Spinal cord (tissue), 10 donors: ENCODE data around the gene TCEANC. TPM values are rescaled to one million over a fixed set of nuclear protein-coding genes. Genes with fewer than 3 reads are reported as not detected.

Experiments
- DNase-seq, 6 donors: peaks; one replicate each; pipeline versions ENCODE4 v3.0.0 to v3.0.0-alpha.2; 2013 to 2015; ENCODE audit warnings: low spot score in 6 of 6, low read depth in 4 of 6
- H3K27ac ChIP-seq: one replicate; pipeline ENCODE4 v1.5.1; 2013; ENCODE audit warnings: low read depth, low read length, control low read depth
- H3K27me3 ChIP-seq: one replicate; pipeline ENCODE4 v1.6.1; 2013; ENCODE audit warnings: low read length; ENCODE audit not compliant: control insufficient read depth, insufficient read depth
- H3K36me3 ChIP-seq: one replicate; pipeline ENCODE4 v1.6.1; 2013; ENCODE audit warnings: low read length; ENCODE audit not compliant: control insufficient read depth, insufficient read depth
- H3K4me1 ChIP-seq: one replicate; pipeline ENCODE4 v1.6.1; 2013; ENCODE audit warnings: low read length; ENCODE audit not compliant: control insufficient read depth, insufficient read depth
- H3K4me3 ChIP-seq: one replicate; pipeline ENCODE4 v1.5.1; 2013; ENCODE audit warnings: low read depth, low read length, control low read depth
- H3K9me3 ChIP-seq: one replicate; pipeline ENCODE4 v1.6.1; 2013; ENCODE audit warnings: low read length; ENCODE audit not compliant: control insufficient read depth, insufficient read depth
- WGBS: methylation state at CpG from one replicate; pipeline ENCODE4 v1.1.5; 2013; ENCODE audit warnings: missing lambda C conversion rate; ENCODE audit not compliant: insufficient coverage; 5-methylcytosine and 5-hydroxymethylcytosine counted together
- polyA plus RNA-seq, 2 donors: library from polyadenylated mRNA; unstranded; fragments of 120-200 nt; gene quantifications; one replicate each; pipeline ENCODE4 v1.2.1, GENCODE V29; 2013; ENCODE audit not compliant: insufficient read length in 2 of 2
- total RNA-seq, 2 donors: library from RNA; depleted of rRNA in 1 of 2; stranded (reverse); fragments of 120-200 nt in 1 of 2; fragments of >200 nt in 1 of 2; gene quantifications; one replicate each; pipeline versions ENCODE4 v1.2.3 to v1.2.4, GENCODE V29; 2013 to 2014
- donor health status: healthy.

Gene TCEANC
- total and polyA plus RNA-seq, 4 donors: 4.7 to 9.6 (median 7.1) TPM

GRCh38 chrX:13695601-13696115 lies 42.7 kb downstream of the TCEANC start:
- Histone ChIP-seq H3K27ac (no peak overlapping the region), H3K4me1 (peaks cover 10% of the 10 kb centered on the region), H3K27me3 (peaks cover 50% of the 10 kb centered on the region), H3K36me3 (no peaks in the 10 kb centered on the region), H3K9me3 (no peaks in the 10 kb centered on the region), H3K4me3 (no peak overlapping the region)
- no peak for DNase-seq
- WGBS: 90% methylated on average over 2 of the region's 4 CpGs

GRCh38 chrX:13697455-13697854 lies 44.5 kb downstream of the TCEANC start:
- Histone ChIP-seq H3K4me3 (no peak overlapping the region), H3K4me1 (peaks cover 10% of the 10 kb centered on the region), H3K27me3 (peaks cover 53% of the 10 kb centered on the region), H3K27ac (no peak overlapping the region), H3K36me3 (no peaks in the 10 kb centered on the region), H3K9me3 (no peaks in the 10 kb centered on the region)
- DNase-seq: no peak
- no CpG with 5 or more reads among the region's 2 CpGs for WGBS

- Histone ChIP-seq H3K4me1 (peaks cover 10% of the 10 kb centered on the region), H3K36me3 (no peaks in the 10 kb centered on the region), H3K9me3 (no peaks in the 10 kb centered on the region), H3K27me3 (peaks cover 49% of the 10 kb centered on the region), H3K27ac (no peak overlapping the region), H3K4me3 (no peak overlapping the region)
- WGBS: no CpG with 5 or more reads among the region's 1 CpG
- DNase-seq: no peak
Measured at GRCh38 chrX:13697976-13698375, 45.0 kb downstream of the TCEANC start.

- Histone ChIP-seq H3K4me3 (no peak overlapping the region), H3K27ac (no peak overlapping the region), H3K9me3 (no peaks in the 10 kb centered on the region), H3K27me3 (peaks cover 50% of the 10 kb centered on the region), H3K36me3 (no peaks in the 10 kb centered on the region), H3K4me1 (peaks cover 7% of the 10 kb centered on the region)
- no CpG with 5 or more reads among the region's 1 CpG for WGBS
- no peak for DNase-seq
Measured at GRCh38 chrX:13698432-13698831, 45.5 kb downstream of the TCEANC start.

- Histone ChIP-seq H3K27me3 (peaks cover 47% of the 10 kb centered on the region), H3K4me1 (peaks cover 7% of the 10 kb centered on the region), H3K4me3 (no peak overlapping the region), H3K9me3 (no peaks in the 10 kb centered on the region), H3K27ac (no peak overlapping the region), H3K36me3 (no peaks in the 10 kb centered on the region)
- DNase-seq: no peak
- WGBS: 73% methylated on average over 4 of the region's 7 CpGs
Measured at GRCh38 chrX:13699183-13699826, 46.4 kb downstream of the TCEANC start.

- WGBS: 0% methylated on average over 1 of the region's 4 CpGs
Measured at GRCh38 chrX:13700380-13700779, 47.4 kb downstream of the TCEANC start.

GRCh38 chrX:13702111-13702789 lies 49.3 kb downstream of the TCEANC start:
- peaks cover 35% of the 10 kb centered on the region for H3K27me3 ChIP-seq
- no peaks in the 10 kb centered on the region for H3K36me3 ChIP-seq
- 70% methylated on average over 3 of the region's 5 CpGs for WGBS
- H3K4me3 ChIP-seq: no peak overlapping the region
- no peak overlapping the region for H3K27ac ChIP-seq
- DNase-seq: no peak
- H3K9me3 ChIP-seq: no peaks in the 10 kb centered on the region
- H3K4me1 ChIP-seq: no peaks in the 10 kb centered on the region

More at GRCh38 chrX:13700380-13700779, 47.4 kb downstream of the TCEANC start:
- Histone ChIP-seq H3K9me3 (no peaks in the 10 kb centered on the region), H3K27ac (no peak overlapping the region), H3K4me1 (no peaks in the 10 kb centered on the region), H3K27me3 (peaks cover 40% of the 10 kb centered on the region), H3K36me3 (no peaks in the 10 kb centered on the region), H3K4me3 (no peak overlapping the region)
- DNase-seq: no peak

GRCh38 chrX:13703135-13703534 lies 50.2 kb downstream of the TCEANC start:
- H3K27ac ChIP-seq: no peak overlapping the region
- H3K4me1 ChIP-seq: no peaks in the 10 kb centered on the region
- no peaks in the 10 kb centered on the region for H3K36me3 ChIP-seq
- peaks cover 29% of the 10 kb centered on the region for H3K27me3 ChIP-seq
- no CpG with 5 or more reads among the region's 3 CpGs for WGBS
- no peak overlapping the region for H3K4me3 ChIP-seq
- no peak for DNase-seq
- H3K9me3 ChIP-seq: no peaks in the 10 kb centered on the region

- 29% methylated on average over 1 of the region's 3 CpGs for WGBS
- Histone ChIP-seq H3K4me3 (no peak overlapping the region), H3K27ac (no peak overlapping the region), H3K36me3 (no peaks in the 10 kb centered on the region), H3K27me3 (peaks cover 25% of the 10 kb centered on the region), H3K9me3 (no peaks in the 10 kb centered on the region), H3K4me1 (no peaks in the 10 kb centered on the region)
- DNase-seq: no peak
Measured at GRCh38 chrX:13703589-13703988, 50.6 kb downstream of the TCEANC start.

GRCh38 chrX:13711141-13711540 lies 58.2 kb downstream of the TCEANC start:
- Histone ChIP-seq H3K4me3 (no peak overlapping the region), H3K27me3 (no peaks in the 10 kb centered on the region), H3K27ac (no peak overlapping the region), H3K36me3 (peaks cover 3% of the 10 kb centered on the region), H3K4me1 (no peaks in the 10 kb centered on the region), H3K9me3 (no peaks in the 10 kb centered on the region)
- no peak for DNase-seq
- WGBS: 83% methylated on average over 4 of the region's 4 CpGs
